ENCODE results near the gene PPP1R36.

DNA sequence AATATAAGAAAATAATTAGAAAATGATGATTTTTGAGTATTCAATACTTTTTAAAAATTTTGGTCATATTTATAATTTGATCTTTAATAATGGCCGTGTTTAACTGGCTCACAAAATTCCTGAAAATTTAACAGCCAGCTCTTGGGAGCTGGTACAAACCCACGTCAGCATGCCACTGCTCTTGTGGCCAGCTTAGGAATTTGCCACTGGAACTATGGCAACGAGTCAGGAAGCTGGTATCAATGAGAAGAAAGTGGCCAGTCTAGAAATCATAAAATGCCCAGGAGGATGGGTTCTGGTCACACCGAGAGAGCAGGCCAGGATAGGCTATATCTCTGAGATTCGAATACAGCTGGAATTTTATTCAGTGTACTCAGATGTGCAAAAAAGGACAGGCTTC is 82.3 kb downstream of the PPP1R36 start:
- TF ChIP-seq, protein P1, sequence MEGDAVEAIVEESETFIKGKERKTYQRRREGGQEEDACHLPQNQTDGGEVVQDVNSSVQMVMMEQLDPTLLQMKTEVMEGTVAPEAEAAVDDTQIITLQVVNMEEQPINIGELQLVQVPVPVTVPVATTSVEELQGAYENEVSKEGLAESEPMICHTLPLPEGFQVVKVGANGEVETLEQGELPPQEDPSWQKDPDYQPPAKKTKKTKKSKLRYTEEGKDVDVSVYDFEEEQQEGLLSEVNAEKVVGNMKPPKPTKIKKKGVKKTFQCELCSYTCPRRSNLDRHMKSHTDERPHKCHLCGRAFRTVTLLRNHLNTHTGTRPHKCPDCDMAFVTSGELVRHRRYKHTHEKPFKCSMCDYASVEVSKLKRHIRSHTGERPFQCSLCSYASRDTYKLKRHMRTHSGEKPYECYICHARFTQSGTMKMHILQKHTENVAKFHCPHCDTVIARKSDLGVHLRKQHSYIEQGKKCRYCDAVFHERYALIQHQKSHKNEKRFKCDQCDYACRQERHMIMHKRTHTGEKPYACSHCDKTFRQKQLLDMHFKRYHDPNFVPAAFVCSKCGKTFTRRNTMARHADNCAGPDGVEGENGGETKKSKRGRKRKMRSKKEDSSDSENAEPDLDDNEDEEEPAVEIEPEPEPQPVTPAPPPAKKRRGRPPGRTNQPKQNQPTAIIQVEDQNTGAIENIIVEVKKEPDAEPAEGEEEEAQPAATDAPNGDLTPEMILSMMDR (conservative IDR thresholded peaks at IDR 0.05 in 1 of 2, IDR thresholded peaks at IDR 0.05 in 1 of 2; ENCODE audit: low read depth in 1 of 2, low read length in 2 of 2) = no peak
- TF ChIP-seq EZH2 (IDR thresholded peaks at IDR 0.05; ENCODE audit: low read length, missing control alignments) = no peak

Measured in fibroblast of lung (primary cell).